ENCODE data around the gene EFCAB14.
"Not testable (repeated sequence)": the region's sequence is repeated elsewhere in the genome, so short reads cannot be mapped to it uniquely, and the experiment has no call there.

EFCAB14 gene

DNA sequence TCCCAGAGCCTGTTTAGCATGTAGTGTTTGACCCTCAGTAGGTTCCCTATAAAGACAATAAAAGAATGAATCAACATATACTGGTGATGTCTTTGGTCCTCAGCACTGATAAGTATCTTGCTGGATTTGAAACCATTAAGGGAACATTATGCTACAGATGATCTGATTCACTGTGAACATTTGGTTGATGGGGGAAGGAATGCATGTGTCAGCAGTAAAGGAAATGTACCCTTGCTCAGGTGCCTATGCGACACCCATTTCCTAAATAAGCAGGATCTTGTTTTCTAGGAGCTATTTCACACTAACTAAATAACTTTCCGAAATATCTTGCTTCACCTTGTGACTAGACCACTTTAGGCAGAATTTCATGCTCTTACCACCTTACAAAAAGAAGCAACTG, 34.2 kb downstream of the EFCAB14 start:
- DNase-seq (ENCODE audit: low read depth in 2 of 2), result no peak

DNA sequence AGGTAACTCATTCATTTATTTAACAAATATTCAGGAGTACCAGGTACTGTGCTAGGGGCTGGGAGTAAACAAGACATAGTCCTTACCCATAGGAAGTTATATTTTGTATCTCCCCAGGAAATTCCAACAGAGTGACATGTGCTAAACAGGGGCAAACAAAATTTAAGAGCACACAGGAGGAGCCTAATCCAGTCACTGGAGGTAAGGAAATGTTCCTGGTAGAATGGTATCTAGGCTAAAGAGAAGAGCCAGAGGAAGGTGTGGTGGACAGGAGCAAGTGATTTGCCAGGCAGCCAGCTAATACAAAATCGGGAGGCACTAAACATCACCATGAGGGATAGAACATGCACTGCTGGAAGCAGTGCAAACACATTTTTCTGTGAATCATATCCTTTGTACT, 36.9 kb downstream of the EFCAB14 start:
- DNase-seq (ENCODE audit: low read depth in 2 of 2), result no peak

DNA sequence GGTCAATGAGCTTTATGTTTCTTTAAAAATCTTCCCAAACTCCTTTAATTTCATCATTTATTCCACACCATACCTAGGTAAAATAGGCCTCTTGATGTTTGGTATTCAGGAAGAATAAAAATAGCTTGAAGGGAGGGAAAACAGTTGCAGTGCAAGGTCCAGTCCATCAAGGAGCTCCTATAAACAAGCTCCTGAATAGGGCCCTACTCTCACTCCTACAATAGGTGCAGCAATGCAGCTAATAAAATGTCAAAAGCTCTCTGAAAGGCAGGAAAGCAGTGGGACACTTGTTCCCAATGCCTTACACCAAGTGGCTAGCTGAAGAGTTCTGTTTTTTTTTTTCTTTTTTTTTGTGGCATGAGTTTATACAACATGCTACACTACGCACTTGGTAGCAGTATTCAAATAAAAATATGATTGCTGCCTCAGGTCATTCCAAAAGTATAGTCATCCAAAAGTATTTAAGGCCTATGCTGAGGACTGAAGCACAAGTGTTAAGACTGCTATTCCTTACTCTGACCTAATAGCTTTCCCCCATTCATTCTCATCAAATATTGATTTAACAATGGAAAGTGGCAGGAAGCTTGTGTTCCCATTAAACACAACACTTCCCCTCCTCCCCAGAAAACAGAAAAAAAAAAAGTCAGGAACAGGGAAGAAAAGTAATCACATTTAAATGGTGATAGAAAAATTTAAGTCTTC, 37.4 kb downstream of the EFCAB14 start:
- no peak for DNase-seq (ENCODE audit: low read depth in 2 of 2)

DNA sequence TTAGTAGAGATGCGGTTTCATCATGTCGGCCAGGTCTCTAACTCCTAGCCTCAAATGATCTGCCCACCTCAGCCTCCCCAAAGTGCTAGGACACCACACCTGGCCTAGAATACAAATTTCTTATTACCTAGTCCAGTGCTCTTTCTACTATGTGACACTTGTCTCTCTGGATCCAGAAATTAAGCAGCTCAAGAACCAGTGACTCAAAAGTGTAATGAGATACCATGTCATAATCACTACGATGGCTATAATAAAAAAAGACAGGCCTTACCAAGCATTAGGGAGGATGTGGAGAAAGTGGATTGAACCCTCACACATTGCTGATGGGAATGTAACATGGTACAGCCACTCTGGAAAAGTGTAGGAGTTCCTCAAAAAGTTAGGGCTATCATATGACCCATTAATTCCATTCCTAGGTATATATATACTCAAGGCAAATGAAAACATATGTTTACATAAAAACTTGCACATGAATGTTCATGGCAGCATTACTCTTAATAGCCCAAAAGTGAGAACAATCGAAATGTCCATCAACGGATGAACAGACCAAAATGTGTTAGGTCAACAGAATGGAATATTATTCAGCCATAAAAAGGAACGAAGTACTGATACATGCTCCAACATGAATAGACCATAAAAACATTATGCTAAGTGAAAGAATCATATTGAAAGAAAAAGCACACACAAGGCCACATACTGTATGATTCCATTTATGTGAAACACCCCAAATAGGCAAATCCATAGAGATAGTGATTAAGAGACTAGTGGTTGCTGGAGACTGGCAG, 38.9 kb downstream of the EFCAB14 start:
- no peak for DNase-seq (ENCODE audit: low read depth in 2 of 2)

DNA sequence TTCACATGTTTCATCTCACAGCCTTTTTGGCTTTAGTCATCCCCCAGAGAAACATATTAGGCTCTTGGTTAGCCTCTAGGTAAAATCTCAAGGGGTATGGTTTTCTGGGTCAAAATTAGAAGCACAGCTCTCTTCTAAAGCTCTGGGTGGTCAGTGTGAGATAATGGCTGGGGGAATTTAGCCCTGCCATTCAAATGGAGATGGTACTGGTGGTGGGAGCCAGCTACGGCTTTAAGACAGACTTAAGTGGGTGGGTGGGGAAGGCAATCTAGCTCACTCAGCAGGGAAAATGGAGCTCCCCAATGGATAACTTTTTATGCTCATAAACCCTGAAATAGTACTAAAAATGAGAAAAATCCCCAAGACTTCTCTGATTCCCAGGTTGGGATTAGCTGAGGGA, 41.6 kb downstream of the EFCAB14 start:
- no peak for DNase-seq (ENCODE audit: low read depth in 2 of 2)

DNA sequence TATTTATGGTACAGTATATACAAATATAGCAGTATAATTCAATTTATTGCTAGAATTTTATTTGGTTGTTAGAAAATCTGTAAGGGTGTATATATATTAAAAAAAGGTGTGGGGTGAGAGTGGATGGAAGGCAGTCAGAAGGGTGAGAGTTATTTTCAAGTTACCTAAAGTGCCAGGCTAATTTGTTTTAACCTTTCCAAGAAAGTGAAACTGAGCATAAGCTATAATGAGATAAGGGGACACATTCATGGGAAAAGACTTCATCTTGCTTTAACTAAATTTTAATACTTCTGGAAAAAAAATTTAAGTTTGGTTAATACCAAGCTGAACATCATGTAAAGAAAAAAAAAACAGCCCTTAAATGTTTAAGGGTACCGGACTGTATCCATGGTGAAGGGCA, 42.4 kb downstream of the EFCAB14 start:
- no peak for DNase-seq (ENCODE audit: low read depth in 2 of 2)

DNA sequence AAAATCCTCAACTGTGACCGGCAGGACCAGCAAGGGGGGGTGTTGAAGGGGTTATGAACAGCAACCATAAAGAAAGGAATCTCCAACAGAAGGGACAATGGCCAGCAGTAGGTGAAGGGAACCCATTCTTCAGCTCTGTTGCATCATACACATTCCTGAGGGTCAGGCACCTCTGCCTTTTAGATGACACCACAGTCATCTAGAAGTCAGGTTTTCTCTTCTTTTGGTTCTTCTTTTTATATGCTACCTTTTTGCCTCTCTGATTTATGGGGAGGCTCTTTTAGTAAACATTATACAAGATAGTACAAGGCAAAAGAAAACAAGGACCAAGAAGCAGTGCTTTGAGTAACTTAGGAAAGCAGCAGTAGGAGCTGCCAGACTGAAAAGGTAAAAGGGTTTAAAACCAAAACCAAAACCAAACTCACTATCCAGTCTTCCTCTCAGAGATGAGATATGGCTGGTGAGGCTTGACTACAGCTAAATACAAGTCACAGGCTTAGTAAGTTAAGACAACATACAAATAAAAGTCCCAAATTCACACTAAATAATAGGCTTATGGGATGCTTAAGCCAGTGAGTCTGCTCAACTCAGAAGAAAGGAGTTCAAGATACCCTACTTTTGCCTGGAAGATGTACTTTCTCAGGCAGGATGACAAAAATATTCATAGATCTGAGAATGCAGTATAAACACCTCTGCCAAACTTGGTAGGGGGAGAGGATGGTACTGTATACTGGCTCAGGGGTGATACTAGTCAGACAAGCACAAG, 43.2 kb downstream of the EFCAB14 start:
- DNase-seq (ENCODE audit: low read depth in 2 of 2), result no peak

DNA sequence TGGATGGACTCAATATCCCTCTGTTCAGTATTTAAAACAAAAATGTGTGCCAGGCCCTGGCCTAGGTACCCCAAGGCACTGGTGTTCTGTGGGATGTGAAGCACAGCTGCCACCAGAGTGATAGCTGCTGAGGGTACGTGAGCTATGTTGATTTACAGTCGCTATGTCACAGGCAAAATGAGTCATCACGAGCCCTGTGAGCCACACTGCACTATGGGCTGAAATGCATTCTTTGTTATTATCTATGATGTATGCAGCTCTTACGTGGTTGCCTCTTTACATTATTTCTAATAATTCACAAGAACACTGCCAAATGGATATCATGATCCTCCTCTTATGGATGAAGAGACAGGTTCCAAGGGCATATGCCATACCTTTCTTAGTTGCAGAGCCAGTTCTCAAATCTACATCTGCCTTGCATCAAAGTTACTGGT, 45.1 kb downstream of the EFCAB14 start:
- DNase-seq (ENCODE audit: low read depth in 2 of 2), result no peak

DNA sequence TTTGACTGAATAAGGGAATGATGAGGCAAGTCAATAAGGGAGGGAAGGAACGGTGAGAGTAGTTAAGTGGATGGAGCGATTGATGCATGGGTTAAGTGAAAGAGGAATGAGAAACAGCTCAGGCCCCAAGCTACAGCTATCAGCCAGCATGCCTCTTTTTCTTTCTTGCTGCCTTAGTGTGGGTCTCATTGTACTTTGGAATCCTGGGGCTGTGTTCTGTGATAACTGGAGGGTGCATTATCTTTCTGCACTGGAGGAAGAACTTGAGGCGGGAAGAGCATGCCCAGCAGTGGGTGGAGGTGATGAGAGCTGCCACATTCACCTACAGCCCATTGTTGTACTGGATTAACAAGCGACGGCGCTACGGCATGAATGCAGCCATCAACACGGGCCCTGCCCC, 46.2 kb downstream of the EFCAB14 start:
- DNase-seq (ENCODE audit: low read depth in 2 of 2), result no peak

DNA sequence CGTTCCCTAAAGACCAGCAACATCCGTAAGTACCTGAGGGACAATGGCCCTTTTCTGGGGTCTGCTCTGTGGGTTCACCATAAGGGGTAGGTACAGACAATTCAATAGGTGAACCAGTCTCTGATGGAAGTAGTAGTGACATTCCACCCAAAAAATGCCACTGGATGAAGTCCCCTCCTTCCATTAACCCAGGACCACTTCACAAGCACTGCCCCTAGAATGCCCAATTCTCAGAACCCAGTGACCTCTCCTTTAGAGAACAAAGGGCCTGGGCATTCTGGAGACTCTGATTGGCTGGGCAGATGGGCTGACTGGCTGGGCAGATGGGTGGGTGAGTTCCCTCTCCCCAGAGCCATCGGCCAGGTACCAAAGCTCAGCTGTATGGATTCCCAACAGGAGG, 47.4 kb downstream of the EFCAB14 start, which contains the start of gene TEX38:
Gene TEX38 (plus strand): TSS at position 301 of the 400 bp plus-strand sequence. CDS start 81 bp downstream, at position 382.
- DNase-seq (ENCODE audit: low read depth in 2 of 2), result no peak

DNA sequence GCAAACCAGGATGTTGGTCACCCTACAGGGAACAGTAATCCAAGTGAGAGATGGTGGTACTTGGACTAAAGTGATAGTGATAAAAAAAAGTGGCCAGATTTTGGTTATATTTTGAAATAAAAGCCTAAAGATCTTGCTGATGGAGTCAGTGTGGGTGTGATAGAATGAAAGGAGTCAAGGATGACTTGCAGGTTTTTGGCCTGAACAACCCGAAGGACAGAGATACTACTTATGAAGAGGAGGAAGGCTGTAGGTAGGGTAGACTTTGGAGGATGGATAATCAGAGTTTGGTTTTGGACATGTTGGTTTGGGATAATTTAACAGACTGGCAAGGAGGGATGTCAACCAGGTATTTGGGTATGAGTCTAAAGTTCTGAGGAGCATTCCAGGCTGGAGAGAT, 48.8 kb downstream of the EFCAB14 start:
- no peak for DNase-seq (ENCODE audit: low read depth in 2 of 2)

DNA sequence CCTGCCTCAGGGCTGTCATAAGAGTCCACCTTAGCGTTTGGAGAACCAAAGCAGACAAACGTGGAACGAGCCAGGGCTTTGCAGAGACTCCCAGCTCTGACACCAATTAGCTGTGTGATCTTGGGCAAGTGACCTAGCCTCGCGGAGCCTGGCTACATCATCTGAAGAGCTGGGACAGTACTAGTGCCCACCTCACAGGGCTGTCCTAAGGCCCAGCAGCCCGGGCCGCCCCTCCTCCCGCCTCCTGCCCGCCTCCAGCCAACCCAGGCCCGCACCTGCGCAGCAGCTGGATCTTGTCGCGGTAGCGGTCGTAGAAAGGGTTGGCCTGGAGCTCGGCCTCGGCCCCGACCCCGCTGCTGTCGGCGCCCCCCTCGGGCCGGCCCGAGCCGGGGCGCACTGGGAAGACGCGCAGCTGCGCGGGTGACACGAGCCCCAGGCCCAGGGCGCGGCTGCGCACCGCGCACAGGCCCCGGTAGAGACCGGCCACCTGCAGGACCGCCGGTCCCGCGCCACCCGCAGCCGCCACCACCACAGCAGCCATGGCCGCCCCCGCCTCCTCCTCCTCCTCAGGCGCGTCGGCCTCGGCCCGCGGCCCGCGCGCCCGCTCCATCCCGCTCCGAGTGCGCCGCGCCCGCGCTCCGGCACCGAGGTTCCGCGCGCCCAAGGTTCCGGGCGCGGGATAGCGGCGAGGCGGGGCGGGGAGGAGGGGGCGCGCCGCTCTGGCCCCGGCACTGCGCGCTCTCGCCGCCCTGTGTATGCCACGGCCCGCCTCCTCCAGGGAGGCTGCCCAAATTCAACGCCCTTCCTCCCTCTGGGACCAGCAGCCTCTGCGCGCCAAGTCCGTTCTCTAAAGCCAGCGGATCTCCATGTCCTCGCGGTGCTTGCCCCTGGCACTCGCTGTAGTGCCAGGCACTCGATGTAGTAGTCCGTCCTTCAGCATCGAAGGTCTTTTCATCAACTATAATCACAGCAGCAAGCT, 50.8 kb downstream of the EFCAB14 start, which contains the start of gene ATPAF1:
Gene ATPAF1 (minus strand): TSS at position 583 of the 979 bp plus-strand sequence. CDS start 42 bp downstream, at position 541.
- peak; percentile 46 to 56 for DNase-seq (ENCODE audit: low read depth in 2 of 2)

DNA sequence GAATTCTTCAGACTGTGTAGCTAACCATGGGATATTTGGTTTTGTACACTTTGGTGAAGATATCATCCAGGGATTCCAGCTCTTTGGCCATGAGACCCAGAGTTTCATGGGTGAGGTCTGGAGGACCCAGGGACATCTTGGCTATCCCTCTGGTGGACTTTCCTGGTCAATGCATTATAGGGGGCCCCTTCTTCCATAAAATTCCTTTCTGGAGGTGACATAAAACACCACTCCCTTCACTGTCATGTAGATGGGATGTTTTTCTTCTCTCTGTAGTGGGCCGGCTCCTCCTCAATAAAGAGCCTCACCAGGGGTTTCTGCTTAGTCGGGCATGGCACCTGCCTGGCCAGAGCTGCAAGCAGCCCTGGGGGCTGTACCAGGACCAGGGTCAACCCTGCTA, 52.9 kb downstream of the EFCAB14 start:
- no peak for DNase-seq (ENCODE audit: low read depth in 2 of 2)

DNA sequence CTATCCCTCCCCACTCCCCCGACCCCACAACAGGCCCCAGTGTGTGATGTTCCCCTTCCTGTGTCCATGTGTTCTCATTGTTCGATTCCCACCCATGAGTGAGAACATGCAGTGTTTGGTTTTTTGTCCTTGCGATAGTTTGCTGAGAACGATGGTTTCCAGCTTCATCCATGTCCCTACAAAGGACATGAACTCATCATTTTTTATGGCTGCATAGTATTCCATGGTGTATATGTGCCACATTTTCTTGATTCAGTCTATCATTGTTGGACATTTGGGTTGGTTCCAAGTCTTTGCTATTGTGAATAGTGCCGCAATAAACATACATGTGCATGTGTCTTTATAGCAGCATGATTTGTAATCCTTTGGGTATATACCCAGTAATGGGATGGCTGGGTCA, 56.0 kb downstream of the EFCAB14 start:
- not testable (repeated sequence) for DNase-seq (ENCODE audit: low read depth in 2 of 2)

DNA sequence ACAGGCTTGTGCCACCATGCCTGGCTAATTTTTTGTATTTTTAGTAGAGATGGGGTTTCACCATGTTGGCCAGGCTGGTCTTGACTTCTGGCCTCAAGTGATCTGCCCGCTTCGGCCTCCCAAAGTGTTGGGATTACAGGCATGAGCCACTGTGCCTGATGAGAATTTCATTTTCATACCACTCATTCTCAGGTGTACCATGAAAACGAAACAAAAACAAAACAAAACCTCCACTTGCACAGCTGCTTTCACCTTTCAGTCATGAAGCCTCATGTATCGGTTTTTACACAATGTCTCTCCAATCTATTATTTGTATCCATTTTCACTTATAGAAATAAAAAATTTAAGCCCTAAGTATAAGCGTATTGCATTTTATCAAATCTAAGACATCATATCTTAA, 58.8 kb downstream of the EFCAB14 start:
- DNase-seq (ENCODE audit: low read depth in 2 of 2), result not testable (repeated sequence)

DNA sequence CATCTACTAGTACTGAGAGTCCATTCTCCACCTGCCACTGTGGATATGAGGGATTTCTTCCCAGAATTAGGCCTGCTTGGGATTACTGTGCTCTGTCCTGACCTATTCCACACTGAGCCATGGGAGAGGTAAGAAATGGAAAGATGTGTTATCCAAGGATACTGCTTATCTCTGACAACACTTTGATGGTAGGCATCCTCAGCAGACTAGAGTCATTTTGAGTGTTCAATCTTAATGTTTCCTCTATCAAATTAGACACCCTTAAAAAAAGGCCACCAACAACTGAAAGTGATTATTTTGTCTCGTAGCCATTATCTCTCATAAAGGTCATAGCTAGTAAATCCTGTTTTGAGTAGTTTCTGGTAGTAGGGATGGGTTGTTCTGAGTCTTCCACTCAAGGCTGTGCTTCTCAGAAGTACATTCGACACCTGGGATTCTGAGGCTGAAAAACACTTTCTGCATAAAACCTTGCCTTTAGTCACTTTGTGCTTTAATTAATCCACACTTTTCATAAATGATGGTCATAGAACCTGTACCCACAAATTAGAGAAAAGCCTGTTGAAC, 59.5 kb downstream of the EFCAB14 start:
- no peak for DNase-seq (ENCODE audit: low read depth in 2 of 2)

DNA sequence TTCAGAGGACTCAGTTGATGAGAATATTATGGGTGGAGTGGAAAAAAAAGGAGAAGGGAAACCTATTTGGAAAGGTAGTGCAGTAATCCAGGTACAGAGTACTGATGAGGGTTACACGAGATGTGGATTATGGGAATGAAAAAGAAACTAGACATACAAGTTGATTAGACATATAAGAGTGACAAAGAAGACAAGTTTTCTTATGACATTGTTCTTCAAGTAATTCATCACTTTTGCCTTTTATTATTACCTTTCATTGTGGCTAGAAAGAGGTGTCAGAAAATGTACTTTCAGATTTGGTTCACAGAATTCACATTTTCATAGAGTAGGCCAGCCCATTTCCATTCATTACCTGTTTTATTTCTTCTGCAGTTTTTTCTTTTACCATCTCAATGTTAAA, 61.1 kb downstream of the EFCAB14 start:
- DNase-seq (ENCODE audit: low read depth in 2 of 2), result no peak

DNA sequence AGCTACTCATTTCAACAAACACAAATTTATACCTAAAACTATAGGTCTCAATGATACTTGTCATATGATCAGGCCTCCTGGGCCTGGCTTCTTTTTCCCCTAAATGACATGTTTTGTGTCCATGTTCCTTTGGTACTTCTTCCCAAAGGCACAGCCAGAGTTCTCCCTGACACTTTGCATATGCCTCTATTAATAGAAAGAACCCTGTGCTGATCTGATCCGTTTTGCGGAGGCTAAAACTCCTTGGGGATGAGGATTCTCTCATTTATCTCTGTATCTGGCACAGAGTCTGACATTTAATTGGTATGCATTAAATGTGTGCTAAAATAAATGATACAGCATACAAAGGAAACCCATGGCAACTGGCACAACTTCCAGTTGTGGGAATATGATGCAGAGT, 62.3 kb downstream of the EFCAB14 start:
- no peak for DNase-seq (ENCODE audit: low read depth in 2 of 2)

DNA sequence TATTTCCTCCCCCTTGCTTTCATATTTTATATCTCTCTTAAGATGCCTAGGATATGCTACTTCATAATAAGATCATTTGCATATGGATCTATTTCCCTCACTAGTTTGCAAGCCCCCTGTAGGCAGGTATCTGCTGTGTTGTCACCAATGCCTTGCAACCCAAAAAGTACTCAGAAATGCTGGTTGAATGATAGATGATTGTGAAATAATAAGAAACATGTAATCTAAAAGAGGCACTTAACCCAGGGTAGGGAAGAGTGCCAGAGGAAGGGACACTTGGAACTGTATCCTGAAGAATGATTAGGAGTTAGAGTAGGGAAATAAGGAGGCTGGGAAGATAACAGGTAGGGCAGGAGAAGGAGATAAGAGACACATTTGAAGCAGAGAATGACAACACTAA, 63.1 kb downstream of the EFCAB14 start:
- no peak for DNase-seq (ENCODE audit: low read depth in 2 of 2)

DNA sequence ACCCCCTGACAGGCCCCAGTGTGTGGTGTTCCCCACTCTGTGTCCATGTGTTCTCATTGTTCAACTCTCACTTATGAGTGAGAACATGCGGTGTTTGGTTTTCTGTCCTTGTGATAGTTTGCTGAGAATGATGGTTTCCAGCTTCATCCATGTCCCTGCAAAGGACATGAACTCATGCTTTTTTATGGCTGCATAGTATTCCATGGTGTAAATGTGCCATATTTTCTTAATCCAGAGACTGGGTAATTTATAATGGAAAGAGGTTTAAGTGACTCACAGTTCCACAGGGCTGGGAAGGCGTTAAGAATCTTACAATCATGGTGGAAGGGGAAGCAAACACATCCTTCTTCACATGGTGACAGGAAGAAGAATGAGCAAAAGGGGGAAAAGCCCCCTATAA, 64.2 kb downstream of the EFCAB14 start:
- DNase-seq (ENCODE audit: low read depth in 2 of 2), result not testable (repeated sequence)

DNA sequence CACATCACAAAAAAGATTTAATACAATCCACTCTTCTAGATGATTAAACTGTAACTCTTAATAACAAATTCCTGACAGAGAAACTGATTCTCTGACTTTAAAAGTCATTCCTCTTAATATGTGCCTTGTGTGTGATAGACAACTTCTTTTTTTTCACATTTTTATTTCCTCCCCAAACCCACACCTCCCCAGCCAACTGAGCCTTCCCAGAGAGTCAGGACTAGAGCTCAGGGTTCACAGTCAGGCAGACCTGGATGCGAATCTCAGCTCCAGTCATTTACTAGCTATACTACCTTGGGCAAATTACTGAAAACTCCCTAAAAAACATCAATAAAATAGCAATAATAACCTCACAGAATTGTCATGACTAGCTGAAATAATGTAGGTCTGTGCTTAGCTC, 64.9 kb downstream of the EFCAB14 start:
- DNase-seq (ENCODE audit: low read depth in 2 of 2), result no peak
